HG02588 (cell line): Measurements from ENCODE around the gene GRAP2.

Source experiments
- ATAC-seq: cut with Tn5 transposase; IDR thresholded peaks from one replicate; pipeline ENCODE4 v1.9.1; 2021; ENCODE audit warnings: mild to moderate bottlenecking, moderate library complexity; ENCODE audit not compliant: unreplicated experiment

The GRAP2 gene

DNA sequence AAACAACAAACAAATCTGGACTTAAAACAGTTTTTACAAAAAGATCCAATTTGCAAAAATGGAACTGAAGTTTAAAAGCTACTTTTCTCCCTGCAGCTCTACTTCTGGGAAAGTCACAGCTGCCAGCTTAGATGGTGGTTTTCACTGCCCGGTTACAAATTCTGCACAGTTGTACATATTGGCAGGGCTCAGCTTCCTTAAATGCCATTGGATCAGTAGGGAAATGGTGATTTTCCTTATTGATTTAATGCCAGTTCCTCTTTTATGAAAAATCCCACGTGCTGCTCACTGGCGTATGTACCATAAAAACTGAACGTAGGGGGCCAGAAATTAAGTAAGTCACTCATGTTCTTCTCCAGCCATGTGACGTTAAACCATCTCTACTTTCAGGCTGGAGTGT is 22.8 kb downstream of the GRAP2 start:
- no peak for ATAC-seq

DNA sequence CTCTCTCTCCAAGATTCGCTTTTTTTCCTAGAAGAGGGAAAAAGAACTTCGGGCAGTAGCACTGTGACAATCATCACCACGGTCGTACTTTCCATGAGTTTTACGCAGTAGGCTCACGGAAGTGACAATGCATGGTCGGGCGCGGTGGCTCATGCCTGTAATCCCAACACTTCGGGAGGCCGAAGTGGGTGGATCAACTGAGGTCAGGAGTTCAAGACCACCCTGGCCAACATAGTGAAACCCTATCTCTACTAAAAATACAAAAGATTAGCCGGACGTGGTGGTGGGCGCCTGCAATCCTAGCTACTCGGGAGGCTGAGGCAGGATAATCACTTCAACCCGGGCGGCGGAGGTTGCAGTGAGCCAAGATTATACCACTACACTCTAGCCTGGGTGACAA is 23.4 kb downstream of the GRAP2 start:
- no peak for ATAC-seq

DNA sequence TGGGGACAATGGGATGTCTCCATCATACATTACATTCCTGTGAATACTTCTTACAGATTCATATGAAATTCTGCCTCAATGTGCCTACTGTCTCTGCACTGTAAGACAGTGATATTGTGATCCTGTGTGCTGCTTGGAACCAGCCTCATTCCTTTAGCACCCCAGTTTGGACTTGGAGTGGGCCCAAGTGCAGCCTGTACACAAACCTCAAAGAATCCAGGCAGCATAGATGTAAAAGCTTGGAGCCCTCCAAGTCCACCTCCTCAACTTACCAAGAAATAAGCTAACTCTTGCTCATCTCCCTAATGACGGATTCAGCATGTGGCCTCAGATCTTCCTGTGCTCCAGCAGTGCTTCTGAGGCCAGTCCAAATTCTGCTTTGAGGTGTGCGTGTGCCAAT is 24.4 kb downstream of the GRAP2 start:
- ATAC-seq: no peak

DNA sequence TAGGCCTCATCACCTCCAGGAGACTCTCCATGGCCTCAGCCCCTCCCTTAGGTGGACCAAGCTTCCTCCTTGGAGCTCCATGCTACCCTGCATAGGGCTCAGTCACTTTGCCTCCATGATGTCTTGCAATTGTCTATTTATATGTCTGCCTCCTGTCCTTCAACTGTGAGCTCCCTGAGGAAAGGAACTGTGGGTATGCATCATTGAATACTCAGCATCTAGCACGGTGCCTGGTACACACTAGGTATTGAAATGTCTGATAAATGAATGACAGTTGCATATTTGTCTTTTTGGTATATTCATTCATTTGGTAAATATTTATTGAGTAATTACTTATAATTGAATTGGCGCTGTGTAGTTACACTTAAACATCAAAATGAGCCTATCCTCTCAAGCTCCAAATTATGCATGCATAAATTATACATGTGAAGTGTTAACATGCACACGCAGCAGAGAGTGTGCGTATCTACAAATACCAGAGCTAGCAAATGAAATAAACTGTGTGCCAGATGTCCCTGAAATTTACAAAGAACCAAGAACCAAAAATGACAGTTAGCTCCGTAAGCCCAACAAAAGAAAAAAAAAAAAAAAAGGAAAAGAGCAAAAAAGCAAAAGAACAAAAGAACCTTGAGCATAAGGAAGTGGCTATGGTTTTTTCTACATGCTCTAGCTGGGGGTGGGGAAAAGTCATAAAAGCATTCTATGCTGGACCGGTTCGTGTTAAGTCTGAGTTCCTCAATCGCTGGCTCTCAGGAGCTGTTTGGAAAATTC is 25.2 kb downstream of the GRAP2 start:
- ATAC-seq: no peak

DNA sequence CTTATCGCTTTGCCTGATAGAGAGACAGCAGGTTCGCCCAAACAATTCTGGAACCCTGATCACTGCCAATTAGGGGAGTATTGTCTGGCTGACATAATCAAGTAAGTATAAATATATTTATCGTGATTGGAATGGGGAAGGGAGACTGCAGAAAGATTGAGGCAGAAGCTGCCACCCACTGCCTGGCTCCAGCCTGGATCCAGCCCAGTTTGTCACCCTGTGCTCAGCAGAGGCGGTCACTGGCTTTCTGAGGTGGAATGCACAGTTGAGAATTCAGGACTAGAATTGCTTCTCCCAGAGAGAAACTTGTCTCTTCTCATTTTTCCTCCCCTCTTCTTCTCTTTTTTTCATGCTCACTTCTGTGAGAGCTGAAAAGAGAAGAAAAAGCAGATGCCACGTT is 25.9 kb downstream of the GRAP2 start:
- no peak for ATAC-seq

DNA sequence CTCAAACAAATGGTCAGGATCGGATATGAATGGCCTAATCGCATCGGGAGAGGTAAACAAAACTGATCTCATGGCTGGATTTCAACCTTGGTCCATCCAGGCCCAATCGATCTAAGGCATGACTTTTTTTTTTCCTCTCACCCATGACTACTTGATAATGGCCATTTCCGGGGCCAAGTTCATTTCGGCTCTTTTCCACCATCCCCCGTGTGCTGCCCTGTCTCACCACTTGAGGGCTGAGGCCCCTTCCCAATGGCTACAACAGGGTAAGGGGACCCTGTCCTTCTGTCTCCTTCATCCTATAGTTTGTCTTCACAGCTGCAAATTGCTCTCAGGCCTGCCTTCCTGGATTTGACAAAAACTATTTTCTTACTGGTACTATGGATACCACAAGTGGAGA is 26.7 kb downstream of the GRAP2 start:
- ATAC-seq: no peak

DNA sequence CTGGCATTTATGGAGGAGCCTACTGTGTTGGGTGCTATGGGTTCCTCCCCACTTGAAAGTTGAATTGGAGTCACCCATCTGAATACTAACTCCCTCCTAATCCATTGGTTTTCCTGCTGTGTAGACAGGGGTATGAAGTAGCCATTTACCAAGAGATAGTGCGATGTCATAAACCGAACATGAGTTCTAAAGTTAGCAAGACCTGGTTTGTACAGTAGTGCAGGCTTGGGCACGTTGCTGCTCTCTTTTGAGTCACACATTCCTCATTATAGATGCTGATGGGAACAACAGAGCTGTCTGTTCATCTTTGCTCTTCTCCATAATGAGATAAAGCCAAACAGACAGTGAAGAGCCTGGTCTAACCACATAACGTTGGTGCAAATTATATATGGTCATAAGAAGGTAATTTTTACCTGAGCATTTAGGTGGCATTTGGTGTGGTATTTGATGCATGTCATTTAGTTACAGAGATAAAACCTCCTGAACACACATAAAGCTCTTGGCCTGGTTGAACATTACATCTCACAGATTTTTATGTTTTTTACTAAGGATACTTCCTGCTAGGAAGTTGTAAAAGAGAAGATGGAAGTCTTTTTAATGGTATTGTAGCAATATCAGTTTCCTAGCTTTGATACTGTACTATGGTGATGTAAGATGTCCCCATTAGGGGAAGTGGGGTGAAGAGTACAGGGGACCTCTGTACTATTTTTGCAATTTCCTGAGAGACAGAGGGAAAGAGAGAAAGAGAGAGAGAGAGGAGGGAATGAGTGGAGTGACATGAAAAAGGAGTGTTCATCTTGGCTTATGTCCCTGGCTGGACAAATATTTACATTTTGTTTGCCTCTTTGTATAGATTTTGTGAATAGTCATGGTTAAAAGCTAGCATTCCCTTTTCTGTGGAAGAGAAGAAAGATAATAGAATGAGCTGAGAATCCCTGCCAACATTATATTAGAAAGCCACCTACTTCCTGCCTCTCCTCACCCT is 27.9 kb downstream of the GRAP2 start:
- no peak for ATAC-seq

DNA sequence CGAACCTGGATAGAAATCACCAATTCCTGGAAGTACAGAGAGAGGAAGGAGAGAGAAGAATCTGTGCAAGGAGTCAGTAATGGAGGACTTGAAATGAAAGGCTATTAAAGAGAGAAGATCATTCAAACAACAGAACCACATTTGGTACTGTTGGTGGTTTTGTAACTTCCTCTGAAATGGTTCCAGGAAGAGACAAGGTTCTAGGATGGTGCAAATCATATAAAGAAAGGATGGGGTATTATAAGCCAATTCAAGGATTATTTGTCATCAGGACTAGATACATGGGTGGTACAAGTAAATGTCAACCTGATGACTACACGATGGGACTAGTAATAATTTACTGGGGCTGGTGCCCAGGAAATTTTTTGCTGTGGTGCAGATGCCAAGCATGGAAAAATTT is 30.4 kb downstream of the GRAP2 start:
- no peak for ATAC-seq

DNA sequence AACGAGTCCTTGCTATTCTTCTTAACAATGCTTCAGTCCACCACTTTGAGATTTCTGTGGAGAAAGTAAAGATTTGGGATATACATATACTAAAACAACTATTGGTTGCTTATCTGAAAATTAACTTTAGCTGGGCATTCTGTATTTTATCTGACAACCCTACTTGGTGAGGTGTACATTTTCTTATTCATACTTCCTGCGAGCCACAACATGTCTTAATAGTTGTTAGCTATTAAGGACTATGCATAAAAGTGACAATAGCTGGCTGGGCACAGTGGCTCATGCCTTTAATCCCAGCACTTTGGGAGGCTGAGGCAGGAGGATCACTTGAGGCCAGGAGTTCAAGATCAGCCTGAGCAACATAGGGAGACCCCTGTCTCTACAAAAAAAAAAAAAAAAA is 31.3 kb downstream of the GRAP2 start:
- ATAC-seq: no peak

DNA sequence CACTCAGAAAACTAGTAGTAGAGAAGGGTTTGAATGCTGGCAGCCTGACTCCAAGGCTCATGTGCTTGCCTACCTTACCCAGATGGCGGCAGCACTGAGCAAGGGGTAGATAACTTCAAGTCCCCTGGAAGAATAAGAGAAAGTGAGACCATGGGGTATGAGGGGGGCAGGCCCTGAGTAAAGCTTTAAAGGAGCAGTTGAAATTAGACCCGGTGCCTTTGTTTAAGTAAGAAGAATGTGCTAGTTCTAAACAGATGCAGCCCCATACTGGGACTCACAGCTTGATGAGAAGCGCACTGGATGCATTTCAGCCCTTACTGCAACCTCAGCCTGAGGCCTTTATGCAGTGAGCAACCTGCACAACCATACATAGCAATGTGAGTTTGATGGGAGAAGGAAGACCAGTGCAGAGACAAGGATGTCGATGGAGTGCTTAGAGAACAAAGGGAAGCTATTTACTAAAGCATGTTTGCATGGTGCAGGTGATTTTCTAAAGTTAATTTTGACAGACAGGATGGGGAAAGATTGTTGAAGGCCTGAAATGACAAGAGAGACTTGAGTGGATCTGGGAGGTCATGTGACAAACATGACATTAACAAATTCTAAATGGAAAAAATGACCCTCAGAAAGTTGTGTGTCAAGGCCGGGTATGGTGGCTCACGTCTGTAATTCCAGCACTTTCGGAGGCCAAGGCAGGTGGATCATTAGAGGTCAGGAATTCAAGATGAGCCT is 32.2 kb downstream of the GRAP2 start:
- ATAC-seq: no peak

DNA sequence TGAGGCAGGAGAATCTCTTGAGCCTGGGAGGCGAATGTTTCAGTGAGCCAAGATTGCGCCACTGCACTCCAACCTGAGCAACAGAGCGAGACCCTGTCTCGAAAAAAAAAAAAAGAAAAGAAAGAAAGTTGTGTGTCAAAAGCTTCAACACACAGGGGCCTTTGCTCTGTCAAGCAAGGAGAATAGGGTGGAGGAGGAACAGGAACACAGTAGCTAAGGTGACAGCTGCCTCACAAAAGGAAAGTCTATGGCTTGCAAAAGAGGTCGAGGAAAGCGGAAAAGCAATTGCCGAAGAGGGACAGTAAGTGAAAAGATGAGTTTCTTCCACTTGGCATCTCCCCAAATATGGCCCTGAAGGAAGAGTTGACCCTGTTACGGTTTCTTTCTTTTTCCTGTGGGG is 32.9 kb downstream of the GRAP2 start:
- no peak for ATAC-seq

DNA sequence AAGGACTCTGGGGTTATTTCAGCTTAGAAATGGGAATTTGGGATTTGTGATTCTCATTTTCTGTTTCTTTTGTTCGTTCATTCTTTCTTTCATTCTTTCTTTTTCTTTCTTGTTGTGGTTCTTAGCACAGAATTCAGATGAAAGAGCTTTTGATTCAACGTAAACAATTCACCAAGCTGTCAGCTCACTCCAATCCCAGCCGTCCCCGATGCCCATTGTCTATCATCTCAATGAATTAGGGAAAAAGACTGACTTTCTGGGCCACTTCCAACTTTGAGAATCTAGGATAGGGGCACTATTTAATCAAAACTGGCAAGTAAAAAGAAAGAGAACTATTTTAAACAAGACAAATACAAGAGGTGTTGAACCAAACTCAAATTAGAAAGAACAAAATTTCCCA is 34.2 kb downstream of the GRAP2 start:
- no peak for ATAC-seq

DNA sequence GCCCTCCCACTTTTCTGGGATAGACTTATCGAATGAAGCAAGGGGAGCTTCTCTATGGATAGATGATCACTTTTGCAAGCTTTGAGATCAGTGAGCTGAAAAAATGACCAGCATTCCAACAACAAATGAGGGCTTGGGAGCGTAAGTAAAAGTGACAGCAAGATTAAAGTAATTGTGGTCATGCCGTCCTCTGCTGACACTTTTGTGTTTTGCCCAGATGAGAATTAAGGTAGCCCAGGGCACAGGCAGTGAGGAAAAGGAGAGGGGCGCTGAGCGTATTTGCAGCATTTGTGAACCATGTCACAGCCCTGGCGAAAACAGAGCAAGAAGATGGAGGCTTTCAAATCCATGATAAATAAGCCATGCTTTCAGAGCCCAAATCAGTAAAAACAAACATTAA is 34.7 kb downstream of the GRAP2 start:
- ATAC-seq: no peak

DNA sequence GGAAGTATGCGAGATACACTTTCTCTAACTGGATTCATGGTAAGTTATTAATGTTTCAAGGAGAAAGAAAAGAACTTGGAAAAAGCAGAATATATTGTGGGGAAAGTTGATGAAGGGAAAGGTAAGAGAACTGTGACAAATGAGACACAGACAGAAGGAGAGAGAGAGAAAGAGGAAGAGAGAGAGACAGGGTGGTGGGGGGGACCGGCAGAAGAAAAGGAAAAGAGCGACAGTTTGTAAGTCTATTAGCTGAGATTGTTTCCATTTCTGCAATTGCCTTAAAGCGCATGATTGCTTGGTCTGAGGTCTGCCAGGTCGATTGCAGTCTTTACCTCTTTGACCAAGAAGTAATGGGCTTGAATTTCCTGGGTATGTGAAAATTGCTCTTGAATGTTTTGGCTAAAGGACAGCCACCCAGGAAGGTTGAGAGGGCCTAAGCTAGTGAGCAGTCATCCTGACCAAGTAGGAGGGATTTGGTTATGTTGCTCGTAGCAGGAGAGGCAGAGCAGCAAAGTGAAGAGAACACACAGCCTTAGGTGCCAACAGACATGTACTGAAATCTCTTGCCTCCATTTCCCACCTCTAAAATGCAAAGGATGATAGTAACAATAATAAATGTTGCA is 35.8 kb downstream of the GRAP2 start:
- no peak for ATAC-seq

DNA sequence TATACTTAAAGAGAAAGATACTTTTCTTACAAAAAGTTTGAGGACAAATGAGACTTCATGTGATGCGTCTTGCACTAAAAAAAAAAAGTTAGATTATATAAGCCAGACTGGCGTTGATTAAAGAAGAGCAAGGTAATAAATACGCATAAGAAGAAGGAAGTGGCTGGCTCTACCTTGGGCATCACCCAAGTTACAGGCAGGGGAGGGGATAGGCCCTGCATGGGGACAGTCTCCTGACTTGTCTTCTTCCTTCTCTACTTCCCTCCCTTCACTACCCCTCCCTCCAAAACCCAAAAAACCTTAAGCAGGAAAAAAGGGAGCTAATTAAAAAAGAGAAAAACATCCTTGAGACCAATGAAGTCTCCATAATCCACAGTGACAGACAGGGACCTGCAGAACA is 37.0 kb downstream of the GRAP2 start:
- no peak for ATAC-seq

DNA sequence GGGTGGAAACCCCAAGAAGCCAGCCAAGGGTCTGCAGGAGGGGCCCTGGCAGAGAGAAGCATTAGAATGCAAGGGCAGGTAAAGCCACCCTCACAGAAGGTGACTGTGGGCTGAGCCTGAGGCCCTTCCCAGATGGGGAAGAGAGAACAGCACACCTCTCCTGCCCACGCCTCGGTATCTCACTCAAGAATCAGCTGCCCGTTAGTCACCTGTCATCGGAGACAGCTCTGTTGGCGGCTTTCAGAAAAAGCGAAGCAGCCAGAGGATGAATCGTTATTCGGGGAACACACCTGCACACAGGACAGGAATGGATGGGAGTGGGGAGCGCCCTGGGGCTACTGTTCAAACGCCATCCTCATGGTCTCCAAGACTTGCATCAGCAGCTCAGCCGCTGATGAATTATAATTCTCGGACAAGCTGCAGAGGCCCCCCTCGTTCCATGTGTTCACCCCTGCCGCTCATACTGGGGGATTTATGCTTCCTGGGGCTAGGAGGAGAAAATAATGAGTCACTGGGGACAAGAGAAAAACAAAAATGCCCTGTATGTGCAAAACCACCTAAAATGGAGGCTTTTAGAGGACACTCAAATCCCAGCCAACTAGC is 37.7 kb downstream of the GRAP2 start:
- ATAC-seq: no peak

DNA sequence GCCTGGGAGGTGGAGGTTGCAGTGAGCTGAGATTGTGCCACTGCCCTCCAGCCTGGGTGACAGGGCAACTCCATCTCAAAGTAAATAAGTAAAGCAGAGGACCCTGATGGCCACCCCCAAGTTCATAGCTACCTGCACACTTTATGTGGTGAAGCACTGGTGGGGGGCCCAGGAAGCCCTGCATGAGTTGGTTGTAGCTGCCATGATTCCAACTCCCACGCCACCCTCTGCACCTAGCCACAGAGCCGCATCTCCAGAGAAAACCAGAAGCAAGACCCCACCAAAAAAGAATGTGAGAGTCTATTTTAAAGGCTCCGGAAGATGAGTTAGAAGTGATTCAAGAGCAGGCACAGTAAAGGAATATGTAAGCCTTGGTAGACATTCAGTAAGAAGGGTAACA is 38.9 kb downstream of the GRAP2 start:
- no peak for ATAC-seq

DNA sequence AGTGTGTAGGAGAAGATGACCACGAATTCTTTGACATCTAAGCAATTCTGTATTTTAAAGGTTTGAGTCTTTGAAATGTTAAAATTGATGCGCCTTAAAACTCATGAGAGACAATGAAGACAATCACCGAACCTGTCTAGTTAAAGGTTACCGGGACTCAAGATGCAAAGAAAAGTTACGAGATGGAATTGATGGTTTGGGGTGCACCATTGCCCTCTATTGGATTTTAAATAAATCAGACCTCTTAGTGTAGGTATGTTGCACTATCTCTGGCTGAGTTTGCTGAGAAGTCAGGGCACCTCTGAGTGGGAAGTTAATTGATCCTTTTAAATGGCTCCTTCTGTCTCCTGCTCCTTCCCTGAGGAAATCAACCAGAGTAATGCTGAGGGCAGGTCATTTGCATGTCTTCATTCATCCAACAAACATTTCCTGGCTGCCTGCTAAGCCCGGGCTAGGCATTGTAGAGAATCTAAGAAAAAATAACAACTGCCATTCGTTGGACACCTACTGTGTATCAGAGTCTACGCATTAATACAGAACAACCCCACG is 39.9 kb downstream of the GRAP2 start:
- ATAC-seq: no peak

DNA sequence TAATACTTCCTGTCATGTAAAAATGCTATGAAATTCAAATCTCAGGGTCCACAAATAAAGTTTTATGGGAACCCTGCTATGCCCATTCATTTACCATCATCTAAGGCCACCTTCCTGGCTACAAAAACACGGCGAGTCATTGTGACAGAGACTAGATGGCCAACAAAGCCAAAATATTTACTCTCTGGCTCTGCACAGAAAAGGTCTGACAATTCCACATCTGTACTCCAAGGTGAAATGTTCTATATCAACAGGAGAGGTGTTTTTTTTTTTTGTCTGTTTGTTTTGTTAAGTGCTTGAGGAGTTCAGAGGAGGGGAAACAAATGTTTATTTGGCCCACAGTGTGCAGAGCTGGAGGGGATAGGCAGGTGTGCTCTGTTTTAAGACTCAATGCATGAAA is 40.7 kb downstream of the GRAP2 start:
- ATAC-seq: no peak
